ENCODE data around the gene TARM1.

TARM1 gene

GRCh38 chr19:54029930-54030490, 51.2 kb downstream of the TARM1 start:
- peak; percentile 33 for DNase-seq

- no peak for DNase-seq
Measured at GRCh38 chr19:54029301-54029700, 51.9 kb downstream of the TARM1 start.

- no peak for DNase-seq
Measured at GRCh38 chr19:54026656-54027055, 54.5 kb downstream of the TARM1 start.

GRCh38 chr19:54024660-54025059, 56.5 kb downstream of the TARM1 start:
- no peak for DNase-seq

GRCh38 chr19:54023191-54023590, 58.0 kb downstream of the TARM1 start:
- no peak for DNase-seq

GRCh38 chr19:54021932-54022331, 59.2 kb downstream of the TARM1 start:
- DNase-seq = no peak

GRCh38 chr19:54021363-54021762, 59.8 kb downstream of the TARM1 start:
- no peak for DNase-seq
